ENCODE results near the gene TM2D3.

The TM2D3 gene

DNA sequence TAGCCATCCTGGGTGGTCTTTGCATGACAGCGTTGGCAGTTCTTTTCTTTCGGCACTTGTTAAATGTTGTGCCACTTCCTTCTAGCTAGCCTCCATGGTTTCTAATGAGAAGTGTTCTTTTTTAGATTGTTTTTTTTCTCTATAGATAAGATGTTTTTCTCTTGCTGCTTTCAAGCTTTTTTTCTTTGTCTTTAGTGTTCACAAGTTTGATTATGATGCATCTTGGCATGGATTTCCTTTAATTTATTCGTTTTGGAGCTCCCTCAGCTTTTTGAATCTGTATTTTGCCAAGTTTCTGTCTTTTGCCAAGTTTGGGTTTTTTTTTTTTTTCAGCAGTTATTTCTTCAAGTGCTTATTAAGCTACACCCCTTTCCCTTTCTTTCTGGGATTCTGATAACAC lies 53.1 kb downstream of the TM2D3 start:
- DNase-seq, result no peak

DNA sequence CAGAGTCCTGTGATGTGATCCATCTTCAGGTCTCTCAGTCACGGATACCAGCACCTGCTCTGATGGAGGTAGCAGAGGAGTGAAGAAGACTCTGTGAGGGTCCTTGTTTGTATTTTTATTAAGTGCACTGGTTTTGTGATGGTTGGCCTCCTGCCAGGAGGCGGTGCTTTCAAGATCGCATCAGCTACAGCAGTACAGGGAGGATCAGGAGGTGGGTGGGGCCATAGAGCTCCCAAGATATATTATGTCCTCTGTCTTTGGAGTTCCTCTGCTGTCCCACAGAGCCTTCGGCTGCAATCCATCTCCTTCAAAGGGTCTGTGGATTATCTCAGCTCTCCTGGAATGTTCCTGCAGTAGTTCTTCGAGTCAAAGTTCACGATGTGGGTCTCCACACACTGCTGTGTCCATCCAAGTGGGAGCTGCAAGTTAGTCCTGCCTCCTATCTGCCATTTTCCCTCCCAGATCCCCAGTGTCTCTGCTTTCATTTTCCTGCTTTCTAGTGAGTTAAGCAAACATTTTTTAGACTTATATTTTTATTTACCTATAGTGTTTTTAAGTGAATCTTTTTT lies 54.7 kb downstream of the TM2D3 start:
- no peak for DNase-seq

DNA sequence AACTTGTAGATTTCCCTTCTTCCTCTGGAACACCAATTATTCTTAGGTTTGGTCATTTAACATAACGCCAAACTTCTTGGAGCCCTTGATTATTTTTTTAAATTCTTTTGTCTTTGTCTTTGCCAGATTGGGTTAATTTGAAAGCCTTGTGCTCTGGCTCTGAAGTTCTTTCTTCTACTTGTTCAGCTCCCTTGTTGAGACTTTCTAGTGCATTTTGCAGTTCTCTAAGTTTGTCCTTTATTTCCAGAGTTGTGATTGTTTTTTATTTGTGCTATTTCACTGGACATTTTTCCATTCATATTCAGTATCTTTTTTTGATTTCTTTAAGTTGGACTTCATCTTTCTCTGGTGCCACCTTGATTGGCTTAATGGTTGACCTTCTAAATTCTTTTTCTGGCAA lies 55.5 kb downstream of the TM2D3 start:
- DNase-seq, result no peak

Data from activated effector memory CD4-positive, alpha-beta T cell treated with anti-CD3 and anti-CD28 coated beads, Interleukin-2, amount 50 U/mL, for 16 hours (primary cell).